ENCODE data around the gene TTLL11.

- TF ChIP-seq CTCF (IDR thresholded peaks at IDR 0.05 in 4 of 5, conservative IDR thresholded peaks at IDR 0.05 in 1 of 5), result no peak
- TF ChIP-seq POLR2A (IDR thresholded peaks at IDR 0.05), result no peak
These were observed 34.3 kb upstream of the TTLL11 start for GRCh38 chr9:122127396-122127798.
